Fibroblast of peridontal ligament (primary cell): ENCODE results near the gene B3GNT7.
"Not testable (repeated sequence)": the region's sequence is repeated elsewhere in the genome, so short reads cannot be mapped to it uniquely, and the experiment has no call there.

Experiments used
- DNase-seq: peaks from one replicate; pipeline ENCODE4 v3.0.0-alpha.2; 2010; ENCODE audit errors: extremely low read depth

B3GNT7 gene

DNA sequence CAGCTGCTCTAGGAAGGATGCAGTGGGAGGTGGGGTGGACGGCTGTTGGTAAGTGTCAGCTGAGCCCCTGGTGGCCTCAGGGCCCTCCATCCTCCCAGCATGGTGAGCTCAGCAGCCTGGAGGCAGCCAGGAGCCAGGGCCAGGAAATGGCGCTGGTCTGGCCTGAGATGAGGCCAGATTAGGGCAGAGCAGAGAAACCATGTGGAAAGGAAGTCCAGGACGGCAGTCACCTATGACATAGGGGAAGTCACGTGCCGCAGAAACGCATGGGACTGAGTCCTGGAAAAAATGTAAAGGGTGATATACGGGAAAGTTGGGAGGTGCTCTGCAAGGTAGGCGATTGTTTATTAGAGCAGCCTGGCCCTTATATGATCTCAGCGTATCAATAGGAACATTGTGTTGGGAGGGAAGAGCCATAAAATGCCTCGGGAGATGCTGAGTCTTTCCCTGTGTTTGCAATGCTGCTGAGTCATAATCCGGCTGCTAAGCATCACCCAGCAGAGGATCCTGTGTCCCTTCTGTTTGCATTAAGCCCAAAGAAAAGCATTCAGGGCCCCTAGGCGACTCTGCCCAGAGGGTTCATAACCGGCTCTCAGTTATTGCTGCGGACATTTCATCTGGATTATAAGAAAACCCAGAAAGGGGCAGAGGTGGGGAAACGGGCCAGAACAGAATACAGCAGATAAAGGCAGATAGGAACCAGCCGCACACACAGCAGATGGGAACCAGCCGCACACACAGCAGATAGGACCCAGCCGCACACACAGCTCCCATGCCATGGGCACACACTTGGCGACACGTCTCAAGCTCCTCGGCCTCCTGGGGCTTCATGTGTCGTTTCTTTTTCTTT, 30.3 kb upstream of the B3GNT7 start:
- DNase-seq: peak; percentile 66

DNA sequence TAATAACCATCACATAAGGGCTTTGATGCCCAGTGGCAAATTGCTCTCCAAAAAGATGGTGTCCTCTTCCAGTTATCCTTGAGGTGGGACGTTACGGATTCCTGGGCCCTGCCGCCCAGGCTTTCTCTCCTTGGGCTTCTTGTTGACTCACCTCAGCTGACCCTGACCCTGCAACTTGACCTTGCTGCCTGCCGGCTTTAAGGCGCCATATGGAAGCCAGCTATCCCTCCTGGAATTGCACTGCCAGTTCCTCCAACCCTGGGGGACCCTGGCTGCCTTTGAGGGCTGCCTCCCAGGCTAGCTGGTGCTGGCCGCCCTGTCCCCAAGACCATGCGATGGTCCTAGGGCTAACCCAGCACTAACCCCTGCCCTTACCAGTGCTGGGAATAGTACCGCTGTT, 28.3 kb upstream of the B3GNT7 start:
- DNase-seq: no peak

DNA sequence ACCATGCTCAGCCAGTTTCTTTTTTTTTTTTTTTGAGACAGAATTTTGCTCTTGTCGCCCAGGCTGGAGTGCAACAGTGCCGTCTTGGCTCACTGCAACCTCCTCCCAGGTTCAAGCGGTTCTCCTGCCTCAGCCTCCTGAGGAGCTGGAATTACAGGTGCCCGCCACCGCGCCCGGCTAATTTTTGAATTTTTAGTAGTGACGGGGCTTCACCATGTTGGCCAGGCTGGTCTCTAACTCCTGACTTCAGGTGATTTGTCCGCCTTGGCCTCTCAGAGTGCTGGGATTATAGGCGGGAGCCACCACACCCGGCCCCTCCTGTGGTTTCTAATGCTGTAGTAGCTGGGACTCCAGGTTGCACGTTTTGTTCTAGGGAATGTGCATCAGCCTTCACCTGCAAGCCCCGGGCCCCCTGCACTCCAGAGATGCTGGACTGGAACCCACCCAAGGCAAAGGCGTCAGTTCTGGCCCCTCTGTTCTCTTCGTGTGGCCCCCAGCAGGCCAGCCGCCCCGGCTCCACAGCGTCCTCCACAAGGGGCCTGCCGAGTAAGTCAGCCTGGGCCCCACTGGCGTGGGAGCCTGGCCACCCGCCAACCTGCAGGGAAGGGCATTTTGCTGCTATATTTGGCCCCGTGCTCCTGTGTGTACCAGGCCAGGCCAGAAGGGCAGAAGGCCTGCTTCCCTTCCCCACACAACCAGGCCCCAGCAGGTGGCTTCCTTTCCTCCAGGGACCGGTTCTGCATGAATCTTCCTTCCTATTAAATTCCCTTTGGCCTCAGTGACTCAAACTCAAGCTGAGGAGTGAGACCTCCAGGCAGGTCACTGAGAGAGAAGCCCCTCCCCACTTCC, 25.7 kb upstream of the B3GNT7 start:
- no peak for DNase-seq

DNA sequence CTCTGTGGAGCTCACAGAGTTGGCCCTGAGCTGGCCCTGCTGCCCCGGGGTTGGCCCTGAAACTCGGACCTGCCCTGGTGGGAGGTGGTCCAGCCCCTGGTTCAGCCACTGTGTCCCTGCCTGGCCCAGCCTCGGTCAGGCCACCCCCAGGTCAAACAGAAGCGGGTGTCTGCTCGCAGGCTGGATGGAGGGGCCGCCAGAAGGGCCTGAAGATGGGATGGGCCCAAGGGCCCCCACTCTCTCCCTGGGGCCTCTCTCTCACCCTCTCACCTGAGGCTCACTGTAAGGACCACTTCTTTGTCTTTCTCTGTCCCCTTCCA, 25.1 kb upstream of the B3GNT7 start:
- DNase-seq: no peak

DNA sequence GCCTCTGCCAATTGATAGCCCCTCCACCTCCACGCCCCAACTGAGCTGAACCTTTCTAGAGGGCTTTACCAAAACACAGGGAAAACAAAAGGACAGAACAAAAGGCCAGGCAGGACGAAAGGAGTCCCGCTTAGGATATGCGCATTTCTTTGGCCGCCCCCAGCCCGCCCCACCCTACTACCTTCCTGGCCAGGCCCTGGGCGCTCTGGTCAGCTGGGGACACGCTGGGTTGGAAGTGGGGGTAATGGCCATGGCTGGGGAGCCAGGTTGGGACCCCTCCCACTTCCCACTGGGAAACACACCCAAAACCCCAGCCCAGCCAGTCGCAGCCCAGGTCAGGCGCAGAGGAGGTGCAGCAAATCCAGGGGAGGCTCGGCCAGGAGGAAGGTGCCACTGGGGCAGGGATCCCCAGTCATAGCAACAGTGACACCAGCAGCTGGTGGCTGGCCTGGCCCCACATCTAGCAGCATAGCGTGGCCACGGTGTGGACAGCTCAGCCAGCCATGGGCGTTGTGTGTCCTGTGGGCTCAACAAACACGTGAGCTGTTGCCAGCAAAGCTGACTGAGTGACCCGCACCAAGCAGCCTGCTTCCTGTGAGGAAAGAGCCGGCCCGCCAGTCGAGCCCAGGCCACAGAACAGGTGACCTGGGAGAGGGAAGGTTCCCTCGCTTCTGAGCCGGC, 24.6 kb upstream of the B3GNT7 start:
- DNase-seq: no peak

DNA sequence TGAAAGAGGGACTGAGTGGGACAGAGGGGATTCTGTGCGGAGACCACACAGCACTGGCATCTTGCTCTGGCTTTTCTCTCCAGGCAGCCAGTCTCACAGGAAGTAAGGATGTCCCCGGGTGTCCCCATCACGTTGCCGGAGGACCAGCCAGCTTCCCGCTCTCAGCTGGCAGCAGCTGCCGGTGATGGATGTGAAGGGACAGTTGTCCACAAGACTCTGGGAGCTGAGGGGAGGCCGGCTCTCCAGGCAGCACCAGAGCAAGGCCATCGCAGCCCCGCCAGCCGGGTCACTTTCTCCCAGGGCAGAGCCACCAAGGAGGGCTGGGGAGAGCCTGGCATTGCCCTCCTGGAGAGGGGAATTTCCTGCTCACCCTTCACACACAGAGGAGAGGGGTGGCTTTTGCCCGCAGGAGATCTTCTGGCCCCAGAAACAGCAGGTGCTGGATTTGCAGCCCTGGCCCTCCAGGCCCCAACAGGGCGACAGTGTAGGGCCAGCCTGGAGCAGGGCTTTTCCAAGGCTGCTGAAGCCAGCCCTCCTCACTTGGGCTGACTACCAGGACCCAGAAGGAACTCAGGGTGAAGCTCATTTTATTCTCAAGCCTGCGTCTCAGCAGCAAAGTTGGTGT, 24.0 kb upstream of the B3GNT7 start:
- no peak for DNase-seq

DNA sequence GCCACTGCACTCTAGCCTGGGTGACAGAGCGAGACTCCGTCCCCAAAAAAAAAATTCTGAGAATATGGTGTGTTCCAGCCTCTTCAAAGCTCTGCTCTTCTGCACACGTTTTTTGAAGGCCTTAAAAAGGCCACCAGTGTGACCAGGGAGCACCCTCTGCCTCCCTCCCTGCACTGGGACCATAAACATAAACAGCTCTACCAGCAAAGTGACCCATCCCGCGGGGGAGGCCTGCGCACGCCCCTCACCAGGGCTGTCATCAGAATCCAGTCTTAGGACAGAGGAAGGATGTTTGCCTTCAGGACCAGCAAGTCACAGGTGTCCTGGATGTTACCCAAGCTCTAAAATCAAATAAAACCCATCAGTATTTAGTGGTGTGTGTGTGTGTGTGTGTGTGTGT, 23.2 kb upstream of the B3GNT7 start:
- no peak for DNase-seq

DNA sequence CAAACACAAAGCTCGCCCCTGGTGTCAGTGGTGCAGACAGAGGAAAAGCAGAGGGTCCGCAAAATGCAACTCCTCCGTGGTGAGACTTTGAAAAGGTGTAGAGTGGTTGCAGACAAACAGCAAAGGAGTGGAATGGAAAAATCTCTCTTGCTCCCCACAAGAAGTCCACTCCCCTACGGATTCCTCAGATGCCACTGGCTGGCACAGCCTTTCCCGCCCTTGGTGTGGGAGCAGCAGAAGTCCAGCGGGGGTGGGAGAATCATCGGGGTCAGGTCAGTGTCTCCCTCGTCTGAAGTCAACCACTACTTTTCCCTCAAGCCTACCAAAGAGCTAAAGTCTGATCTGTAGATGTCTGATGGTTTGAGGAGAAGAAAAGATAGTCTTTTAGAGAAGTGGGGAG, 22.3 kb upstream of the B3GNT7 start:
- DNase-seq: no peak

DNA sequence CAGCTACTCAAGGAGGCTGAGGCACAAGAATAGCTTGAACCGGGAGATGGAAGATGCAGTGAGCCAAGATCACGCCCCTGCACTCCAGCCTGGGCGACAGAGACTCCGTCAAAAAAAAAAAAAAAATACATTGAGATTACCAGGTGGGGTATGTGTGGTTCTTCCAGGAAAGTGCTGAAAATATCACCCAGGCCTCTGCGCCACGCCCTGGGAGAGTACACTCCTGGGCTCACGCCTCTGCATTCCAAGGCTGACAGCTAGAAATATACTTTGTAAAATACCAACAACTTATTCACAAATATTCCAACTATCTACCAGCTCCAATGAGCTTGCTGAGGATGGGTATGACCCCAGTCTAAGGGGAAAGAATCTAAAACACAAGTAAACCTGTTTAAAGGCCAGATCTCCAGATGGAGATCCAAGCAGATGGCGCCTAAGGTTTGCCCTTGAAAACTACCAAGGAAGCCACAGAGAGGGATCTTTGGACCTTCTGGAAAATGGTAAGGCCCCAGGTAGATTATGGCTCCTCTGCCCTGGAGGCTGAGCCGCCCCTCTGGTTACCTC, 21.6 kb upstream of the B3GNT7 start:
- DNase-seq: no peak

DNA sequence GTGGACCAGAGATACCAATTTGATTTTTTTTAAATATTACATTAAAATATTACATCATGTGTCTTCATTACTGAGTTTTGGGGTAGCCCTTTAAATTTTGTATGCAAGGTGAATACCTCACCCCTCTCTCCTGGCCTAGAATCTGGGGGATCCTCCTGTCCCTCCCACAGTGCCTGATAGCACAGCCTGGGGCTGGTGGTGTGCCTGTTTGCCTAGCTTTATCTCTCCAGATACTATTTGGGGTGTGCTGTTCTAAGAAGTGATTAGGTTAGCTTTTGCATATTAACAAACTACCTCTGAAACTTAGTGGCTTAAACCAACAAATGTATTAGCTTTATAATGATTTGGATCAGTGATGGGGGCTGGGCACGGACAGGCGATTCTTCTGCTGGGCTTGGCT, 20.7 kb upstream of the B3GNT7 start:
- no peak for DNase-seq

DNA sequence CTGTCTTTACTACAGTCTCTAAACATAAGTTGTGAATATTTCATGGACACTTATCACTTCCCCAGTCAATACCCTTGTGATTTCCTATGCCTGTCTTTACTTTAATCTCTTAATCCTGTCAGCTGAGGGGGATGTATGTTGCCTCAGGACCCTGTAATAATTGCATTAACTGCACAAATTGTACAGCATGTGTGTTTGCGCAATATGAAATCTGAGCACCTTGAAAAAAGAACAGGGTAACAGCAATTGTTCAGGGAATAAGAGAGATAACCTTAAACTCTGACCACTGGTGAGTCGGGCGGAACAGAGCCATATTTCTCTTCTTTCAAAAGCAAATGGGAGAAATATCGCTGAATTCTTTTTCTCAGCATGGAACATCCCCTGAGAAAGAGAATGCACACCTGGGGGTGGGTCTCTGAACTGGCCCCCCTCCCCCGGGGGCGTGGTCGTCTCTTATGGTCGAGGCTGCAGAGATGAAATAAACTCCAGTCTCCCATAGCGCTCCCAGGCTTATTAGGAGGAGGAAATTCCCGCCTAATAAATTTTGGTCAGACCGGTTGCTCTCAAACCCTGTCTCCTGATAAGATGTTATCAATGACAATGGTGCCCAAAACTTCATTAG, 19.4 kb upstream of the B3GNT7 start:
- DNase-seq: not testable (repeated sequence)

DNA sequence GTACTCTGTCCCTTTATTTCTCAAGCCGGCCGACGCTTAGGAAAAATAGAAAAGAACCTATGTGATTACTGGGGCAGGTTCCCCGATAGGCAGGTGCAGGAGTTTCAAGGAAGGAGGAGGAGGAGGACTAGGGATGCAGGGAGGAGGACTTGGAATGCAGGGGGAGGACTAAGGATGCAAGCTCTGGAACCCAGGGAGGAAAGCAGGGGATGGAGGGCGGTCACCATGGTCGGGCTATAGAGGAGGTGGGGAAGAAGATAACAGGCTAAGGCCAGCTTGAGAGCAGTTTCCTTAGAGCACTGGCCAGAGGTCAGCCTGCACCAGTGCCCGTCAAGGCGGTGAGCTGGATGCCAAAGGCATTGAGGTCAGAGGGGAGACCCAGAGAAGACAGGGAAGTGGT, 18.7 kb upstream of the B3GNT7 start:
- DNase-seq: no peak

DNA sequence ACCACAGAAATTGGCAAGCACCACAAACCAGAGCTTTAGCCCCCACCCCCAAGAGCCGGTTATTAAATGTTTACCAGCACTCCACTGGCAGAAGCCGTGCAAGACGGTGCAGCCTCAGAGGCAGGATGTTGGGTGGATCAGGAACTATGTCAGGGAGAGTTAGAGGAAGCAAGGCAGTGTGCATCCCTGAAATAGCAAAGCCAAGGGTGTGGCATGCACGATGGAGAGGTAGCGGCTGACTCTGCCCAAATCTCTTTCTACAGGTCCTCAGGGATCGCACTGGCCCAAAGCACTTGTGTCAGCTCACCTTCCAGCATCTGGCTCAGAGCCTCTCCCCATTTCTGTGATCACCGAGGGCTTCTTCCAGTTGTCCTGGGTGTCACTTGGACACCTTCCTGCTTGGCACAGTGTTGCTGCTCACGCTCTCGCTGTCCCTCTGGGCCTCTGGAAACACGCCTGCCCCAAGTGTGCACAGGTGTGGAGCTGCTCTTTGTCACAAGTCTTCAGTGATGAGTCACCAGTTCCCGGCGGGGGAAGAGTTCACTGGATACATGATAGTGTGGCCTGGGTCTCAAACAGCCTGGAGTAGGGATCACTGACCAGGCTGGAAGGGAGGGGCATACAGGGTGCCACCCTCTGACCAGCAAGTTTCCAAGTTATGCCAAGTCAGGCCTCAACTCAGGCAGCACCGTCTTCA, 17.3 kb upstream of the B3GNT7 start:
- no peak for DNase-seq

DNA sequence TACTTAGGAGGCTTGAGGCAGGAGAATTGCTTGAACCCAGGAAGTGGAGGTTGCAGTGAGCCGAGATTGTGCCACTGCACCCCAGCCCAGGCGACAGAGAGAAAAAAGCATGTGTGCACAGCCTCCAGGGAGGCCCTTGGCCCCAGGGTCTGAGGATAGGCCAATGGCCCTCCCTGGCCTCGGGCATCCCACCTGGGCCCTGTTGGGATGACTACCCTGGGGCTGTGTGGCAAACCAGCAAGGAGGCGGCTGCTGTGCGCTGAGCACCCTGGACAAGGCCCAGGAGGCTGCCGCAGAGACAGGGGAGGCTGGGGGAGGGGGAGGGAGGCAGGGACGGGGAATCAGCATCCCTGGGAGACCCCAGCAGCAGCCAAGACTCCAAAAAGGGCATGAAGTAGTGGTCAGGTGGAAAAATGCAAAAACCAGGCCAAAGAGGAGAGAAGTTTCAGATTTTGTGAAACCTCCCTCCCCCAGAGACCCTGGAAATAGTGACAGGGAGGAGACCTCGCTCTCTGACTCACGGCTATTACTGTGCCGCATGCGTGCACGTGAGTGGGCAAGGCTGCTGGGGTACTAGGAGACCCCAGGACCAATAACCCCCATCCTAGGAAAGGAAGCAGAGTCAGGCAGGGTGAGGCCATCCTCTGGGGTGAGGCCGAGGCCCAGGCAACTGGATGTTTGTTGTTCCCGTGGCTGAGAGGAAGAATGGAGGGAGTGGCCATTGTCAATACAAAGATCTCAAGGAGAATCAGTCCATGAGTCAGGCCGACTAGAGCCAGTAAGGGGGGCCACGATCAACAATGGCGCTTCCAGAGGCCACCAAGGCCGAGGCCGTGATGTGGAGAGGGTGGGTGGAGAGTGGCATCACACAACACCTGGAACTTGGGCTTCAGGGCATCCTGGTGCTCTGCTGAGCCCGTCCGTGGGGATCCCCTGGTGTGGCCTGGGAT, 16.0 kb upstream of the B3GNT7 start:
- no peak for DNase-seq

DNA sequence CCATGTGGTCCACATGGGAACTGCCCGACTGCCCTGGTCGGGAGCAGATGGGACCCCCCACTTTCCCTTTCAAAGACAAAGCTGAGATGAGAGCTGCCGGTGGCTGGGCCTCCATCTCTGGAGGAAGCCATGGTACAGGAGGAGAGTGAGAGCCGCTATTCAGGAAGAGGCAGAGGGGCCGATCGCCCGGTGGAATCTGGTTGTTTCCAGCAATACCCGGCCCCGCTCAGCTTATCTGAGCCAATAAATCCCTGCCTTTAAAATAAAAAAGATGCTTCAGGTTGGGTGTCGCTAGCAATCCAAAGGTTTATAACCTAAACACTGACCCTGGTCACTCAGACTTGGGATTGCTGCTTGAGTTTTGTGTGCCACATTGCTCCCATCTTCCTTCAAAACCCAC, 15.2 kb upstream of the B3GNT7 start:
- no peak for DNase-seq

DNA sequence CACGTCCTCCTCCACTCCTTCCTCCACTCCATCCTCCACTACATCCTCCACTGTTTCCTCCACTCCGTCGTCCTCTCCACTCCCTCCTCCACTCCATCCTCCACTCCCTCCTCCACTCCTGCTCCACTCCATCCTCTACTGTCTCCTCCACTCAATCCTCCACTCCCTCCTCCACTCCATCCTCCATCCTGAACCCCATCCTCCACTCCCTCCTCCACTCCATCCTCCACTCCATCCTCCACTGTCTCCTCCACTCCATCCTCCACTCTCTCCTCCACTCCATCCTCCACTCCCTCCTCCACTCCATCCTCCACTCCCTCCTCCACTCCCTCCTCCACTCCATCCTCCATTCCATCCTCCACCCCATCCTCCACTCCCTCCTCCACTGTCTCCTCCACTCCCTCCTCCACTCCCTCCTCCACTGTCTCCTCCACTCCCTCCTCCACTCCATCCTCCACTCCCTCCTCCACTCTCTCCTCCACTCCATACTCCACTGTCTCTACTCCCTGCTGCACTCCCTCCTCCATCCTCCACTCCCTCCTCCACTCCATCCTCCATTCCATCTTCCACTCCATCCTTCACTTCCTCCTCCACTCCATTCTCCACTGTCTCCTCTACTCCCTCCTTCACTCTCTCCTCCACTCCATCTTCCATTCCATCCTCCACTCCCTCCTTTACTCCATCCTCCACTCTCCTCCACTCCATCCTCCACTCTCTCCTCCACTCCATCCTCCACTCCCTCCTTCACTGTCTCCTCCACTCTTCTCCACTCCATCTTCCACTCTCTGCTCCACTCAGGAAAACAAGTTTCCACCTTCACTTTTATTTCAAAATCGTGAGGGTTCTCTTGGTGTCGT, 14.3 kb upstream of the B3GNT7 start:
- DNase-seq: no peak

DNA sequence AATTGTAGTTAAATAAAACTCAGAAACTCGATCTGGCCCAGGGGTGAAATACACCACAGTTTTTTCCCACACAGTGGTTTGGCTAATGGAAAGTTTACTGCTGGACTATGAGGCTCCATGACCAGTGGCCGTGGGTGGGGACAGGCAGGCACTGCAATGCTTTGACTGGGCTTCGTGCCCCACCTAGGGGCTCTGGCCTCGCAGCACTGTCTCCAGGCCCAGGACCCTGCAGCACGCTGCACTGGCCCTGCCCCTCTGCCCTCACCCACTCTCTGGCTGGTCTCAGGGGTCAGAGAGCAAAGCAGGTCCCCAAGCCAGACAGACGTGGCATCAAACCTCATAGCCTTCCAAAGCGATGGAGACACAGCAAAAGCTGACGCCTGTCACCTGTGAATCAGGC, 13.4 kb upstream of the B3GNT7 start:
- DNase-seq: no peak

DNA sequence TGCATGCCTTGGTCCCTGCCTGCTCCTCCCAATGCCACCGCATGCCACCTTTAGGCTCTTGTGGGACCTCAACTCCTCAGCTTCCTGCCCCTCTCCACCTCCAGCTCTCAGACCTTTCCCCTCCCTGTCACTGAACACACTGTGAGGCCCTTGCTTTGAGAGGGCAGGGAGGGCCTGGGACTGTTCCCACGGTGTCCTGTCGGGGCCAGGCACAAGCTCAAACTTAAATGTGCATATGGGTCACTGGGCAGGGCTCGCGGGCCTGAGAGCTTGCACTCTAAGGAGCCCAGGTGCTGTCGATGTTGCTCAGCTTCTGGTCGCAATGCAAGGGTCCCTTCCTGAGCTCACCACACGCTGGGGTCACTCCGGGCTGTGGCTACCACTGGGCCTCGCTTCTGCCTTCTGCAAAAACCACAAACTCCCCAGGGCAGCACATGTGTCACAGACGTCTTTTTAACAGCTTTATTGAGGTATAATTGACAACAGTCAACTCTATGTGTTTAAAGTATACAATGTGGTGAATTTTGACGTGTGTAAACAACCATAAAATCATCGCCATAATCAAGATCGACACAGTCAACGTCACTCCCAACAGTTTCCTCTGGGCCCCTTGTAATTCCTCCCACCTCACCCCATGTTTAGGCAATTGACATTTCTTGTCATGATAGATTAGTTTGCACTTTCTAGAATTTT, 11.9 kb upstream of the B3GNT7 start:
- DNase-seq: no peak
